ENCODE results near the gene SSX7.
"Not testable (repeated sequence)": the region's sequence is repeated elsewhere in the genome, so short reads cannot be mapped to it uniquely, and the experiment has no call there.

GRCh38 chrX:52620661-52621060 is 34.0 kb downstream of the SSX7 start:
- TF ChIP-seq CTCF (IDR thresholded peaks at IDR 0.05; ENCODE audit: low read depth, low read length, poor library complexity, severe bottlenecking); EZH2phosphoT487 (IDR thresholded peaks at IDR 0.05; ENCODE audit: borderline replicate concordance, low read length): not testable (repeated sequence)
